Measurements from ENCODE around the gene SLC39A11.
"Not testable (repeated sequence)": the region's sequence is repeated elsewhere in the genome, so short reads cannot be mapped to it uniquely, and the experiment has no call there.

Gene SLC39A11

GRCh38 chr17:72811976-72812687 is 280.4 kb downstream of the SLC39A11 start:
- no peak for DNase-seq

GRCh38 chr17:72810991-72811508 is 281.4 kb downstream of the SLC39A11 start:
- no peak for DNase-seq

- DNase-seq = no peak
Observed at GRCh38 chr17:72806011-72806410, 286.5 kb downstream of the SLC39A11 start.

GRCh38 chr17:72804949-72805707 is 287.4 kb downstream of the SLC39A11 start:
- DNase-seq = no peak

GRCh38 chr17:72802726-72803125 is 289.8 kb downstream of the SLC39A11 start:
- DNase-seq = no peak

- no peak for DNase-seq
Observed at GRCh38 chr17:72797142-72797541, 295.3 kb downstream of the SLC39A11 start.

- DNase-seq = no peak
Observed at GRCh38 chr17:72795941-72796340, 296.5 kb downstream of the SLC39A11 start.

GRCh38 chr17:72794152-72794551 is 298.3 kb downstream of the SLC39A11 start:
- no peak for DNase-seq

GRCh38 chr17:72792771-72793170 is 299.7 kb downstream of the SLC39A11 start:
- no peak for DNase-seq

GRCh38 chr17:72790190-72790589 is 302.3 kb downstream of the SLC39A11 start:
- no peak for DNase-seq

GRCh38 chr17:72789711-72790110 is 302.8 kb downstream of the SLC39A11 start:
- DNase-seq = no peak

GRCh38 chr17:72788950-72789585 is 303.4 kb downstream of the SLC39A11 start:
- no peak for DNase-seq

GRCh38 chr17:72786209-72786608 is 306.3 kb downstream of the SLC39A11 start:
- DNase-seq = no peak

GRCh38 chr17:72782985-72783701 is 309.3 kb downstream of the SLC39A11 start:
- no peak for DNase-seq

GRCh38 chr17:72782437-72782836 is 310.1 kb downstream of the SLC39A11 start:
- DNase-seq = not testable (repeated sequence)

GRCh38 chr17:72778169-72779151 is 314.0 kb downstream of the SLC39A11 start:
- DNase-seq = no peak

- peak; percentile 77 for DNase-seq
Observed at GRCh38 chr17:72775919-72776318, 316.6 kb downstream of the SLC39A11 start.

GRCh38 chr17:72775237-72775636 is 317.3 kb downstream of the SLC39A11 start:
- DNase-seq = no peak

GRCh38 chr17:72774236-72774635 is 318.3 kb downstream of the SLC39A11 start:
- DNase-seq = no peak

- not testable (repeated sequence) for DNase-seq
Observed at GRCh38 chr17:72773225-72773624, 319.3 kb downstream of the SLC39A11 start.

- no peak for DNase-seq
Observed at GRCh38 chr17:72772331-72772821, 320.1 kb downstream of the SLC39A11 start.

Data from NCI-H446 treated with DMSO at 0.1 percent for 48 hours (cell line).